Measurements from ENCODE around the gene SCN2B. TPM values are rescaled to one million over a fixed set of nuclear protein-coding genes. Genes with fewer than 3 reads are reported as not detected.
A peak's percentile ranks its signal among the peaks of the same experiment; 100 is the strongest.

Gene SCN2B
- total RNA-seq, 2 experiments from 2014 or later: not detected

GRCh38 chr11:118117790-118118601, 58.4 kb downstream of the SCN2B start:
- no peak overlapping the region for H3K4me3 Mint-ChIP-seq
- no peaks in the 10 kb centered on the region for H3K4me1 Mint-ChIP-seq (ENCODE audit: low read depth)
- Histone ChIP-seq H3K27me3 (ENCODE audit: control insufficient read depth in 1 of 2, insufficient read depth in 2 of 2, low read length in 2 of 2) (peaks cover 0 to 3% of the 10 kb centered on the region in 2 experiments), H3K4me1 (ENCODE audit: insufficient read depth, low read length) (peaks cover 3% of the 10 kb centered on the region), H3K36me3 (ENCODE audit: insufficient read depth, low read length) (no peaks in the 10 kb centered on the region), H3K4me3 (ENCODE audit: low read length) (no peak overlapping the region), H3K27ac (ENCODE audit: low read depth in 1 of 2, low read length in 2 of 2) (no peak overlapping the region), H3K9me3 (ENCODE audit: control insufficient read depth in 1 of 2, insufficient read depth in 1 of 2, low read length in 2 of 2) (no peaks in the 10 kb centered on the region)
- ChIA-PET CTCF (no interaction called here), POLR2A (no interaction called here)
- H3K9me3 Mint-ChIP-seq: no peaks in the 10 kb centered on the region
- no peak for ATAC-seq (ENCODE audit: poor library complexity)
- H3K27ac Mint-ChIP-seq: no peak overlapping the region
- no peaks in the 10 kb centered on the region for H3K36me3 Mint-ChIP-seq (ENCODE audit: low read depth)
- DNase-seq: peak in 1 of 14 experiments; percentile 14
- TF ChIP-seq CTCF (IDR thresholded peaks at IDR 0.05): no peak
- H3K27me3 Mint-ChIP-seq: peaks cover 8% of the 10 kb centered on the region
- intact Hi-C loops (cut with DNase I, micrococcal nuclease): no loop called here

GRCh38 chr11:118115048-118115447, 61.4 kb downstream of the SCN2B start:
- Histone ChIP-seq H3K4me1 (ENCODE audit: insufficient read depth, low read length) (peaks cover 3% of the 10 kb centered on the region), H3K27ac (ENCODE audit: low read depth in 1 of 2, low read length in 2 of 2) (no peak overlapping the region), H3K4me3 (ENCODE audit: low read length) (no peak overlapping the region), H3K36me3 (ENCODE audit: insufficient read depth, low read length) (no peaks in the 10 kb centered on the region), H3K27me3 (ENCODE audit: control insufficient read depth in 1 of 2, insufficient read depth in 2 of 2, low read length in 2 of 2) (peaks cover 0 to 3% of the 10 kb centered on the region in 2 experiments), H3K9me3 (ENCODE audit: control insufficient read depth in 1 of 2, insufficient read depth in 1 of 2, low read length in 2 of 2) (no peaks in the 10 kb centered on the region)
- Mint-ChIP-seq H3K27me3 (peaks cover 12% of the 10 kb centered on the region), H3K36me3 (ENCODE audit: low read depth) (no peaks in the 10 kb centered on the region), H3K9me3 (no peaks in the 10 kb centered on the region), H3K4me3 (no peak overlapping the region), H3K4me1 (ENCODE audit: low read depth) (no peaks in the 10 kb centered on the region), H3K27ac (no peak overlapping the region)
- TF ChIP-seq CTCF (IDR thresholded peaks at IDR 0.05): no peak
- ChIA-PET CTCF (no interaction called here), POLR2A (no interaction called here)
- no peak for ATAC-seq (ENCODE audit: poor library complexity)
- intact Hi-C loops (cut with DNase I, micrococcal nuclease): no loop called here
- peak in 1 of 14 experiments; percentile 33 for DNase-seq

GRCh38 chr11:118114266-118114665, 62.2 kb downstream of the SCN2B start:
- no peaks in the 10 kb centered on the region for H3K9me3 Mint-ChIP-seq
- no peak for TF ChIP-seq CTCF (IDR thresholded peaks at IDR 0.05)
- ChIA-PET POLR2A (no interaction called here), CTCF (no interaction called here)
- no peaks in the 10 kb centered on the region for H3K4me1 Mint-ChIP-seq (ENCODE audit: low read depth)
- no peak overlapping the region for H3K27ac ChIP-seq (ENCODE audit: low read depth in 1 of 2, low read length in 2 of 2)
- H3K9me3 ChIP-seq (ENCODE audit: control insufficient read depth in 1 of 2, insufficient read depth in 1 of 2, low read length in 2 of 2): no peaks in the 10 kb centered on the region
- no peak overlapping the region for H3K4me3 ChIP-seq (ENCODE audit: low read length)
- peaks cover 12% of the 10 kb centered on the region for H3K27me3 Mint-ChIP-seq
- intact Hi-C loops (cut with DNase I, micrococcal nuclease): no loop called here
- H3K27me3 ChIP-seq (ENCODE audit: control insufficient read depth in 1 of 2, insufficient read depth in 2 of 2, low read length in 2 of 2): peaks cover 0 to 3% of the 10 kb centered on the region in 2 experiments
- DNase-seq: peak in 1 of 14 experiments; percentile 20
- ATAC-seq (ENCODE audit: poor library complexity): no peak
- no peaks in the 10 kb centered on the region for H3K36me3 Mint-ChIP-seq (ENCODE audit: low read depth)
- H3K36me3 ChIP-seq (ENCODE audit: insufficient read depth, low read length): no peaks in the 10 kb centered on the region
- H3K4me1 ChIP-seq (ENCODE audit: insufficient read depth, low read length): peaks cover 3% of the 10 kb centered on the region
- no peak overlapping the region for H3K4me3 Mint-ChIP-seq
- H3K27ac Mint-ChIP-seq: no peak overlapping the region
